HepG2 (cell line): ENCODE data around the gene GORASP2. TPM values are rescaled to one million over a fixed set of nuclear protein-coding genes. Genes with fewer than 3 reads are reported as not detected.

Experiments used
- ARNT ChIP-seq: fragments of 450-650 bp; IDR thresholded peaks from 2 replicates; pipeline ENCODE4 v1.6.1; 2017
- ARNT2 ChIP-seq: sonication (generic); formaldehyde crosslinking; IDR thresholded peaks from 2 replicates; pipeline ENCODE4 v1.8.0; 2022; ENCODE audit warnings: mild to moderate bottlenecking, low read depth, missing genetic modification reagents, moderate library complexity
- ASH2L ChIP-seq: fragments of 300-600, 200-600 bp; sonication (generic); IDR thresholded peaks from 2 replicates; pipeline ENCODE4 v1.7.0; 2017; ENCODE audit warnings: low read depth, mild to moderate bottlenecking, moderate library complexity, mixed read lengths, low read length; ENCODE audit not compliant: insufficient read length
- CEBPB ChIP-seq: IDR thresholded peaks from 2 replicates; pipeline ENCODE4 v1.6.1; 2011; ENCODE audit warnings: low read depth, low read length, improper control_type of control experiment, borderline replicate concordance
- CREB3 ChIP-seq: sonication (generic); formaldehyde crosslinking; IDR thresholded peaks from 2 replicates; pipeline ENCODE4 v1.5.0; 2020; ENCODE audit warnings: missing genetic modification reagents
- FOXA3 ChIP-seq: IDR thresholded peaks from 2 replicates; pipeline ENCODE4 v1.6.1; 2016; ENCODE audit warnings: missing genetic modification reagents, missing compliant biosample characterization
- HDAC1 ChIP-seq: sonication (generic); formaldehyde crosslinking; IDR thresholded peaks from 2 replicates; pipeline ENCODE4 v1.5.1; 2020; ENCODE audit warnings: mild to moderate bottlenecking, missing genetic modification reagents
- NONO ChIP-seq, 2 experiments: fragments of 450-650 bp in 1 of 2; sonication (generic) in 1 of 2; formaldehyde crosslinking in 1 of 2; IDR thresholded peaks in 1 of 2; conservative IDR thresholded peaks in 1 of 2; 2 replicates each; pipeline versions ENCODE4 v1.6.1 to v1.8.0; 2017 to 2022; ENCODE audit warnings: mild to moderate bottlenecking in 1 of 2, missing genetic modification reagents in 1 of 2, moderate library complexity in 1 of 2
- PCBP1 ChIP-seq: fragments of 200-400 bp; formaldehyde crosslinking; IDR thresholded peaks from 2 replicates; pipeline ENCODE4 v1.6.1; 2017; ENCODE audit warnings: mild to moderate bottlenecking, low read depth, low read length, borderline replicate concordance
- PLRG1 ChIP-seq: fragments of 450-650 bp; conservative IDR thresholded peaks from 2 replicates; pipeline ENCODE4 v1.6.1; 2016
- POLR2A ChIP-seq, 2 experiments: IDR thresholded peaks; 2 replicates each; pipeline ENCODE4 v1.6.1; 2011; ENCODE audit warnings: low read depth in 2 of 2, low read length in 2 of 2, mild to moderate bottlenecking in 1 of 2, moderate library complexity in 1 of 2; ENCODE audit not compliant: insufficient read depth in 1 of 2
- REXO4 ChIP-seq: sonication (generic); formaldehyde crosslinking; IDR thresholded peaks from 2 replicates; pipeline ENCODE4 v1.8.0; 2022; ENCODE audit warnings: missing genetic modification reagents, mild to moderate bottlenecking, borderline replicate concordance
- TFDP1 ChIP-seq: IDR thresholded peaks from 2 replicates; pipeline ENCODE4 v1.6.1; 2016; ENCODE audit warnings: missing compliant biosample characterization, missing genetic modification reagents, borderline replicate concordance
- UBTF ChIP-seq: sonication (generic); formaldehyde crosslinking; IDR thresholded peaks from 2 replicates; pipeline ENCODE4 v1.4.0; 2020; ENCODE audit warnings: mild to moderate bottlenecking, missing genetic modification reagents
- ZBTB4 ChIP-seq: sonication (generic); formaldehyde crosslinking; IDR thresholded peaks from 2 replicates; pipeline ENCODE4 v1.4.0; 2020; ENCODE audit warnings: missing genetic modification reagents, mild to moderate bottlenecking, borderline replicate concordance
- ZKSCAN5 ChIP-seq: sonication (generic); formaldehyde crosslinking; IDR thresholded peaks from 2 replicates; pipeline ENCODE4 v1.5.1; 2020; ENCODE audit warnings: mild to moderate bottlenecking, missing genetic modification reagents
- ZMYM4 ChIP-seq: sonication (generic); formaldehyde crosslinking; IDR thresholded peaks from 2 replicates; pipeline ENCODE4 v1.8.1; 2023; ENCODE audit warnings: mild to moderate bottlenecking, missing genetic modification reagents
- ZNF24 ChIP-seq: fragments of 450-650 bp; IDR thresholded peaks from 2 replicates; pipeline ENCODE4 v1.6.1; 2017; ENCODE audit warnings: antibody characterized with exemption, mild to moderate bottlenecking
- ZNF619 ChIP-seq: sonication (generic); formaldehyde crosslinking; IDR thresholded peaks from 2 replicates; pipeline ENCODE4 v1.4.0; 2020; ENCODE audit warnings: mild to moderate bottlenecking, missing genetic modification reagents
- ZNF713 ChIP-seq: sonication (generic); formaldehyde crosslinking; IDR thresholded peaks from 2 replicates; pipeline ENCODE4 v1.4.0; 2020; ENCODE audit warnings: mild to moderate bottlenecking, missing genetic modification reagents
- ZNF761 ChIP-seq: sonication (generic); formaldehyde crosslinking; conservative IDR thresholded peaks from 2 replicates; pipeline ENCODE4 v1.4.0; 2020; ENCODE audit warnings: mild to moderate bottlenecking, missing genetic modification reagents
- ZNF772 ChIP-seq: sonication (generic); formaldehyde crosslinking; IDR thresholded peaks from 2 replicates; pipeline ENCODE4 v1.5.0; 2020; ENCODE audit warnings: mild to moderate bottlenecking, missing genetic modification reagents
- polyA plus RNA-seq, 8 experiments: library from polyadenylated mRNA; depleted of rRNA in 3 of 8; stranded (reverse) in 7 of 8; unstranded in 1 of 8; fragments of >200 nt; fragmentation: Illumina TruSeq in 4 of 8; extraction: Trizol in 4 of 8; gene quantifications; 2 replicates each; pipeline versions ENCODE4 v1.2.1 to v1.2.3, GENCODE V29; 2011 to 2016; ENCODE audit warnings: low read depth in 4 of 8, missing spikeins in 1 of 8, mixed read lengths in 1 of 8; ENCODE audit not compliant: insufficient read depth in 1 of 8
- total RNA-seq, 5 experiments: library from RNA; depleted of rRNA; stranded (reverse); fragments of >200 nt; fragmentation: Illumina TruSeq; extraction: Trizol; gene quantifications; 2 replicates each; pipeline ENCODE4 v1.2.3, GENCODE V29; 2016; ENCODE audit warnings: low read depth in 1 of 5

GORASP2 gene
- total and polyA plus RNA-seq, 2 of the 13 experiments (the other 11 are each of a cell fraction or from before 2014, with no cell fraction given), result 103 to 239 TPM

GRCh38 chr2:170928824-170929685 lies at the start of gene GORASP2 (continued):
- TF ChIP-seq ASH2L, result peak; percentile 96
- TF ChIP-seq PCBP1, result no peak
- no peak for TF ChIP-seq ARNT
- TF ChIP-seq FOXA3 (CRISPR knock-in tag), result peak; percentile 88
- peak; percentile 55; the same call in 1 of the 2 replicates for TF ChIP-seq ZBTB4
- TF ChIP-seq ZNF772 (CRISPR knock-in tag), result peak; percentile 92
- TF ChIP-seq HDAC1 (CRISPR knock-in tag), result peak; percentile 94
- peak; percentile 94 for TF ChIP-seq ZNF761 (CRISPR knock-in tag)
- TF ChIP-seq ZNF713, result peak; percentile 96; the same call in 1 of the 2 replicates
- TF ChIP-seq ZKSCAN5 (CRISPR knock-in tag), result peak; percentile 48; the same call in 1 of the 2 replicates
- peak; percentile 97; the same call in 1 of the 2 replicates for TF ChIP-seq UBTF (CRISPR knock-in tag)
- TF ChIP-seq ZMYM4 (CRISPR knock-in tag), result peak; percentile 100
- TF ChIP-seq TFDP1, result peak; percentile 100
- TF ChIP-seq CREB3 (CRISPR knock-in tag), result peak; percentile 13; the same call in 1 of the 2 replicates
- peak; percentile 100 for TF ChIP-seq ARNT2 (CRISPR knock-in tag)
- no peak for TF ChIP-seq CEBPB
- TF ChIP-seq REXO4 (CRISPR knock-in tag), result no peak
- TF ChIP-seq PLRG1, result no peak
- TF ChIP-seq POLR2A (IDR thresholded peaks at IDR 0.05; ENCODE audit: insufficient read depth in 1 of 2, low read depth in 2 of 2, low read length in 2 of 2), result peak; percentile 79 to 90
- no peak for TF ChIP-seq NONO (IDR thresholded peaks at IDR 0.05)
- TF ChIP-seq NONO (CRISPR knock-in tag; conservative IDR thresholded peaks at IDR 0.05), result peak; percentile 100
- peak; percentile 78; the same call in 1 of the 2 replicates for TF ChIP-seq ZNF619 (CRISPR knock-in tag)
- TF ChIP-seq ZNF24, result peak; percentile 36; the same call in 1 of the 2 replicates
